NCI-H1417 (cell line): ENCODE results near the gene MTA3.
"Not testable (repeated sequence)": the region's sequence is repeated elsewhere in the genome, so short reads cannot be mapped to it uniquely, and the experiment has no call there.

ENCODE experiments used
- DNase-seq, 3 experiments: peaks; one replicate each; lab custom pipeline; 2025; lab: John Stamatoyannopoulos, UW

The MTA3 gene

DNA sequence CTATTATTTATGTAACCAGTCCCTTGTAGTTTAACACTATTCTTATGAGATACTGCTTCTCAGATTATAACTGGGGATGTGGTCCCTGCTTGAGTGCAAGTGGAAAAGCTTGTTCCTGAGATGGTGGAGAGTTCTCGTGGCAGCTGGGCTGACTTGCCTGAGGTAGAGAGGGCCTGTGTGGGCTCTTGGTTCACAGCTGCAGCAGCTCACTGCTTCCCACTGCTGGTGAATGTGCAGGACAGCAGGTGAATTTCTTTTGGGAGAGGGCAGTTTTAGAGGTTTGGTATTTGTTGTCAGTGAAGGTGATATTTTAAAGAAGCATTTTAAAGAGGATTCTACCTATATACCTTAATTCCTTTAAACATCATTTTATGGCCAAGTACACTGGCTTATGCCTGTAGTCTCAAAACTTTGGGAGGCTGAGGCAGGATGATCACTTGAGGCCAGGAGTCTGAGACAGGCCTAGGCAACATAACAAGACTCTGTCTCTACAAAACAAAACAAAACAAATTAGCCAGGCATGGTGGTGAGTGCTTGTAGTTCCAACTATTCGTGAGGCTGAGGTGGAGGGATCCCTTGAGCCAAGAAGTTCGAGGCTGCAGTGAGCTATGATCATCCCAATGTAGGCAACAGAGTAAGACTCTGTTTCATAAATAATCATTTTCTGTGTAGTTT lies 94.8 kb downstream of the MTA3 start:
- DNase-seq: peak; percentile 65 to 89 (median 72)

GRCh38 chr2:42663828-42664227 lies 95.4 kb downstream of the MTA3 start:
- DNase-seq: peak in 1 of 3 experiments; percentile 36

- DNase-seq: no peak
These were observed 105.7 kb downstream of the MTA3 start for GRCh38 chr2:42673989-42674579.

DNA sequence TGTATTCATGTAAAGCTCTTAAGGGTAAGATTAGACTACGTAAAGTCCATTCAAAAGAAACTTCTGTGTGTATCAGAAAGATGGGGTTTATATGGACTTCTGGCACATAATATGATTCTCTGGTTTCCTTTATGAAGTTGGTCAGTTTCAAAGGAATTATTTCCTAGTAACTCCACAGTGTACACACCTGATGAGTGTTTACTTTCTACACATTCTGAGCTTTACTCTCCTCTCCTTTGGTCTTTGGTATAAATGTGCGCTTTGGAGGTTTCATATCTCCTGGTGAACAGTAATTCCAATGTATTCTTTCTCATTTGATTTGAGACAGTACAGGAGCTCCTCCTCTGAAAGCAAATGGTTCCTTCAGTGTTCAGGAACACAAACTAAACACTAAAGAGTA lies 107.4 kb downstream of the MTA3 start:
- DNase-seq: no peak

- DNase-seq: no peak
These were observed 116.9 kb downstream of the MTA3 start for GRCh38 chr2:42685303-42685702.

DNA sequence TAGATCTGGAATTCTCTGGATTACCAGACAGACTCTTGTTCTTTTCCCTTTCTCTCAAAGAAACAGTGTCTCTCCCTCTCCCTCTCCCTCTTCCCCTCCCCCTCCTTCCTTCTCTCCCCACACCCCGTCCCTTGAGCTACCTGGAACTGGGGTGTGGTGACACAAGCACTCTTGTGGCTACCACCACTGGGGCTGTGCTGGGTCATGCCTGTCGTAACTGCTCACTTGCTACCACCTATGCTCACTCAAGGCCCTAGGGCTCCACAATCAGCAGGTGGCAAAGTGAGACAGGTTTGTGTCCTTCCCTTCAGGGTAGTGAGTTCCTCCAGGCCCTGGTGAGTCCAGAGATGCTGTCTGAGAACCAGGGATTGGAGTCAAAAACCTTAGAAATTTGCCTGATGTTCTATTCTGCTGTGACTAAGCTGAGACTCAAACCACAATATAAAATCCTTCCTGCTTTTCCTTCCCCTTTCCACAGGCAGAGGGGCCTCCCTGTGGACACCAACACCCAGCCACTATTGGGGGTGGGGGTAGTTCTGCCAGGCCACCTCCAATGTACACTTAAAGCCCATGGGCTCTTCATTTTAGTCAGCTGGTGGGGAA lies 124.7 kb downstream of the MTA3 start:
- no peak for DNase-seq

DNA sequence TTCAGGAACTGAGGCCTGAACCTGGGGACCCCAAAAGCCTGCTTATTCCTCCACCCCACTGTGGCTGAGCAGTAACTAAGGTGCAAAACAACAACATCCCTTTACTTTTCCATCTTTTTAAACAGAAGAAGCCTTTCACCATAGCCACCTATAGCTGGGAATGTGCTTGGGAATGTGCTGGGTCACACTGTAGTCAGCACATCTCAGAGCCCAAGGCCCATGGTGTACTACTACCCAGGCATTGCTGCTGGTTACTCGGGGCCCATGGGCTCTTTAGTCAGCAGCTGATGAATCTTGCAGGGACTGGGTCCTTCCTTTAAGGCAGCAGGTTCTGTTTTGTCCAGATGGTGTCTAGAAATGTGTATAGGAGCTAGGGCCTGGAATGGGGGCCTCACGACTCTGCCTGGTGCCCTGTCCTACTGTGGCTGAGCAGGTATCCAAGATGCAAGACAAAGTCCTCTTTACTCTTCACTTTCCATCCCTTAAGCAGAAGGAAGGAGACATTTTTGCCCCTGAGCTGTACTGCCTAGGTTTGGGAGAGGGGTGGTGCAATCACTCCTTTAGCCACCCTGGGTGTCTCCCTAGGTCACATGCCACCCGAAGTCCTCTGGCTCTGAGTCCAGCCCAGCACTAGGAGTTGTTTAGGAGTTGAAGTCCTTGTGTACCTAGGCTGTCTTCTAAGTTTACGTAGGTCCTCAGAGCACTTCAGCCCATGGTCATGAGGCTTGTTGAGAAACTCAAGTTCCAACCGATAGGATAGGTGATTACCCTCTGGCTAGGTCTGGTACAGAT lies 125.5 kb downstream of the MTA3 start:
- DNase-seq: no peak

DNA sequence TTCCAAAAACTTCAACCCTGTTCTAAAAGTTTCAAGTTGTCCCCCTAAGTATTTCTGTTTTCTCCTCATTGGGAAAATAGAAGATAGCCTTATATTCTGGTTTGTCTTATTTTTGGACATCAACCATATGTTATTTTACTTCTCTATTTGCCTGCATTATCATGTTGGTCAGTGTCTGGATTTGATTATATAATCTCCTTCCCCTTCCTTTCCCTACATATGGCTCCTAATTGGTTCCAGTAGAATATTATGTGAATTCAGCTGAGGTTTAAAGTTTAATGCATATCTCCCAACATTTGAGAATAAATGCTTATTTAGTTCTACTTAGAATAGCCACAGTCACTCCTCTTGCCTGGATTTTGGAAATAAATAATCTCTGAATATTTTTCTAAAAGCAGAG lies 128.6 kb downstream of the MTA3 start:
- no peak for DNase-seq

GRCh38 chr2:42698940-42699339 lies 130.5 kb downstream of the MTA3 start:
- DNase-seq: no peak

GRCh38 chr2:42706836-42707235 lies 138.4 kb downstream of the MTA3 start:
- no peak for DNase-seq

- DNase-seq: no peak
These were observed 139.7 kb downstream of the MTA3 start for GRCh38 chr2:42708179-42708578.

- no peak for DNase-seq
These were observed 143.5 kb downstream of the MTA3 start for GRCh38 chr2:42711896-42712295.

- DNase-seq: no peak
These were observed 144.5 kb downstream of the MTA3 start for GRCh38 chr2:42712934-42713333.

- no peak for DNase-seq
These were observed 145.5 kb downstream of the MTA3 start for GRCh38 chr2:42713920-42714319.

GRCh38 chr2:42714686-42715085 lies 146.3 kb downstream of the MTA3 start:
- DNase-seq: no peak

DNA sequence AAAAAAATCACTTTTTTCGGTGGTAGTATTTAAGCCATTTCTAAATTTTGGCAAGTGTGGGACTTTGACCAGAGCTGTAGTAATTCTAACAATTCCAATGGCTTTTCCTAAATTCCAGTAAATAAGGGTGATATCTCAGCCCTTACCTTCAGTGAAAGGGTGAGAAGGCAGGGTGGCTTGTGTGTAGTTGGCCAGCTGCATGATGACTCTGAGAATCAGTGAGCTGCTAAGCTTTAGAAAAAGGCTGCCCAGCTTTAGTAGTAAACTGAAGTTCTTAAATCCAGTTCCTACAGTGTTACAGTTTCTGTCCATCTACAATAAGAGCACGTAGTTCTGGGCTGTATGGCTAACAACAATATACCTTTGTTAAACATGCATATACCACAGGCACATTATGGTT lies 153.5 kb downstream of the MTA3 start:
- DNase-seq: no peak

GRCh38 chr2:42722320-42723190 lies 154.1 kb downstream of the MTA3 start:
- DNase-seq: peak; percentile 5 to 57 (median 13)

- DNase-seq: no peak
These were observed 155.0 kb downstream of the MTA3 start for GRCh38 chr2:42723465-42723864.

DNA sequence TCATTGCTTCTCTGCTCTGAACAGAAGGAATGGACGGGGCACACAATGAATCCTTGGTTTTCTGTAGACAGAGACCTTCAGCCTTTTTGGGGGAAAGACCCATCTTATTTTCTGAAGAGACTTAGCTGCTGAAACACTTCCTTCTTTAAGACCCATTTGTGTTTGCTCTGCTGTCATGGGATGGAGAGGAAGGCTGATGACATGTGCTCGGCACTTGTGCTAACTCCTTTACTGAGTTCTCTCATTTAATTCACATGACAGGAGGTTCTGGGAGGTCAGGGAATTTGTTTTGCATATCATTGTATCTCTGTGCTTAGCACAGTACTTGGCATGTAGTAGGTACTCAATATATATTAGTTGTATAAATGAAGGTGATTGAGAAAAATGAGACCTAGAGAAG lies 156.5 kb downstream of the MTA3 start:
- DNase-seq: no peak

DNA sequence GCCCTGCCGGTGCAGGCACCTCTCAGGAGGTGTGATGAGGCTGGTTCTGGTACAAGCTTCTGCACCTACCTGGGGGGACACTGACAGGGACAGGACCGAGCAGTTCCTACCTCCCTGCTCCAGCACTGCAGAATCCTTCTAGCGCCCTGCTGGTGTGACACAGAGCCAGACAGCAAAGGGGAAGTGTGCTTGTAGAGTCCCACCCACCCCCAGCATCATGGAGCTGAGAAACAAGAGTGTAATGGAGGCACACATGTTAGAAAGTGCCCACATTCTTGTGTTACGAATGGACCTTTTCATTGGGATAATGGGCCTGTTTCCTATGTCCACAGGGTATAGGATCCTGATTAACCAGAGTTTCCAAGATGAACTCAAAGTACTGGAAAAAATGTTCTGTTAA lies 157.2 kb downstream of the MTA3 start:
- DNase-seq: no peak

- DNase-seq: no peak
These were observed 158.2 kb downstream of the MTA3 start for GRCh38 chr2:42726680-42727079.

- DNase-seq: not testable (repeated sequence)
These were observed 162.9 kb downstream of the MTA3 start for GRCh38 chr2:42731316-42731715.
